ENCODE results near the gene GCDH. TPM values are rescaled to one million over a fixed set of nuclear protein-coding genes. Genes with fewer than 3 reads are reported as not detected.

GCDH gene
- total RNA-seq, 1 experiment from 2014 or later, result 15.6 TPM

Small RNA genes within 50 kb of the gene (microRNA-seq; reads per million reads assigned to microRNA genes)
- gene MIR5695 (ENCODE audit: unreplicated experiment) (not detected), gene MIR6515 (ENCODE audit: unreplicated experiment) (2.5 reads per million), gene MIR6794 (ENCODE audit: unreplicated experiment) (not detected)

Other genes starting within 250 kb of the GCDH start
- gene MAN2B1, start 224.4 kb upstream of the GCDH start, total RNA-seq (2021; ENCODE audit: unreplicated experiment), result 43.0 TPM
- 10.8 TPM for gene WDR83, start 224.4 kb upstream of the GCDH start, total RNA-seq (2021; ENCODE audit: unreplicated experiment)
- 76.9 TPM for gene DHPS, start 209.3 kb upstream of the GCDH start, total RNA-seq (2021; ENCODE audit: unreplicated experiment)
- gene GNG14, start 203.2 kb upstream of the GCDH start, total RNA-seq (2021; ENCODE audit: unreplicated experiment), result not detected
- gene FBXW9, start 194.5 kb upstream of the GCDH start, total RNA-seq (2021; ENCODE audit: unreplicated experiment), result 12.4 TPM
- gene TNPO2, start 167.2 kb upstream of the GCDH start, total RNA-seq (2021; ENCODE audit: unreplicated experiment), result 83.3 TPM
- 143 TPM for gene TRIR, start 156.5 kb upstream of the GCDH start, total RNA-seq (2021; ENCODE audit: unreplicated experiment)
- 69.9 TPM for gene GET3, start 153.7 kb upstream of the GCDH start, total RNA-seq (2021; ENCODE audit: unreplicated experiment)
- not detected for gene BEST2, start 139.4 kb upstream of the GCDH start, total RNA-seq (2021; ENCODE audit: unreplicated experiment)
- gene HOOK2, start 115.6 kb upstream of the GCDH start, total RNA-seq (2021; ENCODE audit: unreplicated experiment), result 14.3 TPM
- gene JUNB, start 99.7 kb upstream of the GCDH start, total RNA-seq (2021; ENCODE audit: unreplicated experiment), result 49.7 TPM
- 61.0 TPM for gene PRDX2, start 89.4 kb upstream of the GCDH start, total RNA-seq (2021; ENCODE audit: unreplicated experiment)
- 24.8 TPM for gene THSD8, start 89.1 kb upstream of the GCDH start, total RNA-seq (2021; ENCODE audit: unreplicated experiment)
- 44.9 TPM for gene RNASEH2A, start 84.6 kb upstream of the GCDH start, total RNA-seq (2021; ENCODE audit: unreplicated experiment)
- 2.4 TPM for gene RTBDN, start 56.6 kb upstream of the GCDH start, total RNA-seq (2021; ENCODE audit: unreplicated experiment)
- gene MAST1, start 52.6 kb upstream of the GCDH start, total RNA-seq (2021; ENCODE audit: unreplicated experiment), result 3.1 TPM
- 78.9 TPM for gene DNASE2, start 9.7 kb upstream of the GCDH start, total RNA-seq (2021; ENCODE audit: unreplicated experiment)
- gene KLF1, start 4.0 kb upstream of the GCDH start, total RNA-seq (2021; ENCODE audit: unreplicated experiment), result 0.10 TPM
- 1.6 TPM for gene SYCE2, start 28.1 kb downstream of the GCDH start, total RNA-seq (2021; ENCODE audit: unreplicated experiment)
- gene FARSA, start 42.6 kb downstream of the GCDH start, total RNA-seq (2021; ENCODE audit: unreplicated experiment), result 80.3 TPM
- 1,060 TPM for gene CALR, start 47.4 kb downstream of the GCDH start, total RNA-seq (2021; ENCODE audit: unreplicated experiment)
- gene RAD23A, start 54.7 kb downstream of the GCDH start, total RNA-seq (2021; ENCODE audit: unreplicated experiment), result 111 TPM
- 36.7 TPM for gene GADD45GIP1, start 66.1 kb downstream of the GCDH start, total RNA-seq (2021; ENCODE audit: unreplicated experiment)
- gene DAND5, start 78.4 kb downstream of the GCDH start, total RNA-seq (2021; ENCODE audit: unreplicated experiment), result 0.54 TPM
- gene NFIX, start 104.3 kb downstream of the GCDH start, total RNA-seq (2021; ENCODE audit: unreplicated experiment), result 144 TPM
- 0.23 TPM for gene LYL1, start 211.7 kb downstream of the GCDH start, total RNA-seq (2021; ENCODE audit: unreplicated experiment)
- gene TRMT1, start 225.6 kb downstream of the GCDH start, total RNA-seq (2021; ENCODE audit: unreplicated experiment), result 52.0 TPM
- 129 TPM for gene NACC1, start 227.1 kb downstream of the GCDH start, total RNA-seq (2021; ENCODE audit: unreplicated experiment)

Measured in Panc1 (cell line).